ENCODE measurements around the gene GAB1.

GAB1 gene

GRCh38 chr4:143358923-143359643, 22.4 kb downstream of the GAB1 start:
- no peak for DNase-seq (ENCODE audit: low spot score)

- no peak for DNase-seq (ENCODE audit: low spot score)
Measured at GRCh38 chr4:143359644-143360193, 23.0 kb downstream of the GAB1 start.

- DNase-seq (ENCODE audit: low spot score) = no peak
Measured at GRCh38 chr4:143360838-143361625, 24.4 kb downstream of the GAB1 start.

- no peak for DNase-seq (ENCODE audit: low spot score)
Measured at GRCh38 chr4:143362349-143363046, 25.8 kb downstream of the GAB1 start.

- no peak for DNase-seq (ENCODE audit: low spot score)
Measured at GRCh38 chr4:143363332-143363731, 26.7 kb downstream of the GAB1 start.

- no peak for DNase-seq (ENCODE audit: low spot score)
Measured at GRCh38 chr4:143364063-143364462, 27.4 kb downstream of the GAB1 start.

- DNase-seq (ENCODE audit: low spot score) = no peak
Measured at GRCh38 chr4:143367863-143368262, 31.2 kb downstream of the GAB1 start.

GRCh38 chr4:143369552-143369951, 32.9 kb downstream of the GAB1 start:
- no peak for DNase-seq (ENCODE audit: low spot score)

- no peak for DNase-seq (ENCODE audit: low spot score)
Measured at GRCh38 chr4:143372093-143372915, 35.6 kb downstream of the GAB1 start.

- no peak for DNase-seq (ENCODE audit: low spot score)
Measured at GRCh38 chr4:143374255-143374654, 37.6 kb downstream of the GAB1 start.

GRCh38 chr4:143374771-143375170, 38.1 kb downstream of the GAB1 start:
- no peak for DNase-seq (ENCODE audit: low spot score)

- no peak for DNase-seq (ENCODE audit: low spot score)
Measured at GRCh38 chr4:143375326-143376073, 38.8 kb downstream of the GAB1 start.

- DNase-seq (ENCODE audit: low spot score) = no peak
Measured at GRCh38 chr4:143377611-143378099, 41.0 kb downstream of the GAB1 start.

- DNase-seq (ENCODE audit: low spot score) = no peak
Measured at GRCh38 chr4:143380629-143381028, 44.0 kb downstream of the GAB1 start.

- DNase-seq (ENCODE audit: low spot score) = peak; percentile 85
Measured at GRCh38 chr4:143381189-143382118, 44.8 kb downstream of the GAB1 start.

- peak; percentile 53 for DNase-seq (ENCODE audit: low spot score)
Measured at GRCh38 chr4:143382596-143382995, 45.9 kb downstream of the GAB1 start.

GRCh38 chr4:143383005-143383574, 46.4 kb downstream of the GAB1 start:
- no peak for DNase-seq (ENCODE audit: low spot score)

- DNase-seq (ENCODE audit: low spot score) = no peak
Measured at GRCh38 chr4:143384381-143384994, 47.8 kb downstream of the GAB1 start.

- DNase-seq (ENCODE audit: low spot score) = no peak
Measured at GRCh38 chr4:143386812-143387211, 50.1 kb downstream of the GAB1 start.
